HEK293 (cell line): ENCODE measurements around the gene TLE1.

Experiments used
- CTCF ChIA-PET: fragments of 350-600 bp; formaldehyde crosslinking; extraction: SDS; loops from one replicate; lab custom pipeline; 2021; ENCODE audit warnings: antibody characterized with exemption; lab: Yijun Ruan, JAX
- POLR2A ChIA-PET: fragments of 300-600 bp; formaldehyde crosslinking; extraction: SDS; loops from one replicate; lab custom pipeline; 2020; ENCODE audit warnings: antibody characterized with exemption, inconsistent platforms; lab: Yijun Ruan, JAX
- H3K27ac ChIP-seq: fragments of 200-500 bp; sonication (Bioruptor generic); 2 replicates; pipeline ENCODE4 v1.5.1; 2014; ENCODE audit warnings: low read depth, low read length, control low read depth, inconsistent platforms; ENCODE audit errors: extremely low read depth
- H3K36me3 ChIP-seq, 2 experiments: fragments of 200-500 bp in 1 of 2; sonication (Bioruptor generic) in 1 of 2; 1 replicate in 1 of 2; 2 replicates in 1 of 2; pipeline ENCODE4 v1.5.1; 2014 to 2017; ENCODE audit warnings: inconsistent platforms in 2 of 2, low read length in 2 of 2; ENCODE audit not compliant: control insufficient read depth in 2 of 2, insufficient read depth in 1 of 2
- H3K4me1 ChIP-seq: fragments of 200-500 bp; sonication (Bioruptor generic); 2 replicates; pipeline ENCODE4 v1.5.1; 2014; ENCODE audit warnings: mild to moderate bottlenecking, low read length, inconsistent platforms; ENCODE audit not compliant: control insufficient read depth, insufficient read depth
- H3K4me3 ChIP-seq: 2 replicates; pipeline ENCODE4 v1.5.1; 2011; ENCODE audit warnings: low read depth, mild to moderate bottlenecking, control low read depth, low read length, moderate library complexity
- H3K9me3 ChIP-seq: fragments of 200-500 bp; sonication (Bioruptor generic); 2 replicates; pipeline ENCODE4 v1.5.1; 2014; ENCODE audit warnings: low read depth, low read length, inconsistent platforms; ENCODE audit not compliant: control insufficient read depth, insufficient read depth
- FEZF1 ChIP-seq: fragments of 450-650 bp; formaldehyde crosslinking; IDR thresholded peaks from 2 replicates; pipeline ENCODE4 v1.5.1; 2016; ENCODE audit warnings: missing biosample characterization, missing genetic modification characterization
- OSR2 ChIP-seq: fragments of 450-650 bp; formaldehyde crosslinking; IDR thresholded peaks from 2 replicates; pipeline ENCODE4 v1.5.1; 2016; ENCODE audit warnings: missing biosample characterization, missing genetic modification characterization
- PRDM1 ChIP-seq: fragments of 450-650 bp; formaldehyde crosslinking; IDR thresholded peaks from 2 replicates; pipeline ENCODE4; 2016; ENCODE audit warnings: missing biosample characterization, missing genetic modification characterization
- ZNF132 ChIP-seq: fragments of 450-650 bp; formaldehyde crosslinking; IDR thresholded peaks from 2 replicates; pipeline ENCODE4 v1.5.1; 2017; ENCODE audit warnings: missing biosample characterization, missing genetic modification characterization, borderline replicate concordance
- ZNF211 ChIP-seq: fragments of 450-650 bp; formaldehyde crosslinking; IDR thresholded peaks from 2 replicates; pipeline ENCODE4 v1.5.1; 2016; ENCODE audit warnings: low read depth, missing biosample characterization, missing genetic modification characterization
- ZNF341 ChIP-seq: fragments of 450-650 bp; formaldehyde crosslinking; IDR thresholded peaks from 2 replicates; pipeline ENCODE4; 2016; ENCODE audit warnings: low read depth, missing biosample characterization, missing genetic modification characterization
- ZNF354C ChIP-seq: fragments of 450-650 bp; formaldehyde crosslinking; IDR thresholded peaks from 2 replicates; pipeline ENCODE4 v1.5.1; 2016; ENCODE audit warnings: missing biosample characterization, missing genetic modification characterization, low read depth, borderline replicate concordance
- ZNF768 ChIP-seq: fragments of 450-650 bp; formaldehyde crosslinking; IDR thresholded peaks from 2 replicates; pipeline ENCODE4 v1.5.1; 2018; ENCODE audit warnings: missing biosample characterization, mild to moderate bottlenecking, missing genetic modification characterization
- ZSCAN30 ChIP-seq: fragments of 450-650 bp; IDR thresholded peaks from 2 replicates; pipeline ENCODE4 v1.5.1; 2018; ENCODE audit warnings: missing biosample characterization, mild to moderate bottlenecking, missing genetic modification characterization, moderate library complexity
- TF ChIP-seq, protein P1 (sequence below): fragments of 450-650 bp; formaldehyde crosslinking; conservative IDR thresholded peaks from 2 replicates; pipeline ENCODE4 v1.5.1; 2016; ENCODE audit warnings: low read depth, missing biosample characterization, missing genetic modification characterization
- TF ChIP-seq, protein P2 (sequence below): fragments of 450-650 bp; formaldehyde crosslinking; IDR thresholded peaks from 2 replicates; pipeline ENCODE4 v1.5.1; 2016; ENCODE audit warnings: missing biosample characterization, missing genetic modification characterization, borderline replicate concordance
- TF ChIP-seq, protein P3 (sequence below): fragments of 450-650 bp; formaldehyde crosslinking; IDR thresholded peaks from 2 replicates; pipeline ENCODE4 v1.5.1; 2017; ENCODE audit warnings: missing biosample characterization, missing genetic modification characterization

The TLE1 gene

DNA sequence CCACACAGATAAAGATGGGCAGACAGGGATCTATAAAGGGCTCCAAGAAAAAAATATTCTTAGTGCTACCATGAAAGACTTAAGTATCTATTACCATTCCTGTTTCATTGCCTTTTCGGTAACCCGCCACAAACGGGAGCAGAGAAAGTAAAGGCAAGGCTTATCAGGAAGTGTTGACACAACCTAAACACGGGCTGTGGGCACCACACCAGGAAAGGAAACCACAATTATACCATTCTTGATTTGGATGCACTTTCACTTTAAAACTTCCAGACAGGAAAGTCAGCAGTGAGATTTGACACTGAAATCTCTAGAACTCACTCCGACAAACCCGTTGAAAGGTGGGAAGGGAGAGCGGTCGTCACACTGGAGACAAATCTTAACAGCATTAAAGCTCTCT lies 6.5 kb downstream of the TLE1 start:
- ChIA-PET CTCF (interaction anchor here (0.7 kb wide), 1 partner anchor 775 kb away, joined by 3 read pairs; no protein-coding TSS in a partner anchor), POLR2A (no interaction called here)
- TF ChIP-seq ZNF211 (tag by site-specific recombination): no peak
- TF ChIP-seq ZNF341 (tag by site-specific recombination): no peak
- no peak for TF ChIP-seq FEZF1 (tag by site-specific recombination)
- peak; percentile 81 for TF ChIP-seq PRDM1 (tag by site-specific recombination)
- TF ChIP-seq OSR2 (tag by site-specific recombination): peak; percentile 46; the same call in 1 of the 2 replicates
- no peak for TF ChIP-seq ZNF354C (tag by site-specific recombination)
- no peak overlapping the region for H3K27ac ChIP-seq
- H3K4me1 ChIP-seq: peaks cover 11% of the 10 kb centered on the region; the same call in 1 of the 2 replicates
- H3K9me3 ChIP-seq: no peaks in the 10 kb centered on the region
- peaks cover 21 to 66% of the 10 kb centered on the region in 2 experiments for H3K36me3 ChIP-seq
- H3K4me3 ChIP-seq: no peak overlapping the region

DNA sequence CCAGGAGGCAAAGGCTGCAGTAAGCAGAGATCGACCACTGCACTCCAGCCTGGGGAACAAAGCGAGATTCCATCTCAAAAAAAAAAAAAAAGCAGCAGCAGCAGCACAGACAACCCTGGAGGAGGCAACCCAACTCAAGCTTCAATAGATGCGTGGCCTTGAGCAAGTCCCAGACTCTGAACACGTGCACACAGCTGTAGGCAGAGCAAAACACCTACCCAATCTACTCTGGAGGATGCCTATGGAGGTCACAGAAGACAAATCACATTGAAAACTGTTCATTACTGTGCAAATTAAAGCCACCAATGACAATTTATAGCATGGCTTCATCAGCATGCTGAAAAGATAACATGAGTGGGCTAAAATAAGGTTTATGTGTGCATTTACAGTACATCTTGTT lies 7.2 kb downstream of the TLE1 start:
- CTCF ChIA-PET: interaction anchor here (0.6 kb wide), 1 partner anchor 689 kb away, joined by 3 read pairs; no protein-coding TSS in a partner anchor
- Histone ChIP-seq H3K36me3 (peaks cover 25 to 69% of the 10 kb centered on the region in 2 experiments), H3K4me1 (peaks cover 11% of the 10 kb centered on the region; the same call in 1 of the 2 replicates), H3K27ac (no peak overlapping the region), H3K9me3 (no peaks in the 10 kb centered on the region), H3K4me3 (no peak overlapping the region)
- TF ChIP-seq ZSCAN30 (tag by site-specific recombination) (no peak), ZNF132 (tag by site-specific recombination) (no peak), ZNF768 (tag by site-specific recombination) (no peak)
- TF ChIP-seq, protein P1, sequence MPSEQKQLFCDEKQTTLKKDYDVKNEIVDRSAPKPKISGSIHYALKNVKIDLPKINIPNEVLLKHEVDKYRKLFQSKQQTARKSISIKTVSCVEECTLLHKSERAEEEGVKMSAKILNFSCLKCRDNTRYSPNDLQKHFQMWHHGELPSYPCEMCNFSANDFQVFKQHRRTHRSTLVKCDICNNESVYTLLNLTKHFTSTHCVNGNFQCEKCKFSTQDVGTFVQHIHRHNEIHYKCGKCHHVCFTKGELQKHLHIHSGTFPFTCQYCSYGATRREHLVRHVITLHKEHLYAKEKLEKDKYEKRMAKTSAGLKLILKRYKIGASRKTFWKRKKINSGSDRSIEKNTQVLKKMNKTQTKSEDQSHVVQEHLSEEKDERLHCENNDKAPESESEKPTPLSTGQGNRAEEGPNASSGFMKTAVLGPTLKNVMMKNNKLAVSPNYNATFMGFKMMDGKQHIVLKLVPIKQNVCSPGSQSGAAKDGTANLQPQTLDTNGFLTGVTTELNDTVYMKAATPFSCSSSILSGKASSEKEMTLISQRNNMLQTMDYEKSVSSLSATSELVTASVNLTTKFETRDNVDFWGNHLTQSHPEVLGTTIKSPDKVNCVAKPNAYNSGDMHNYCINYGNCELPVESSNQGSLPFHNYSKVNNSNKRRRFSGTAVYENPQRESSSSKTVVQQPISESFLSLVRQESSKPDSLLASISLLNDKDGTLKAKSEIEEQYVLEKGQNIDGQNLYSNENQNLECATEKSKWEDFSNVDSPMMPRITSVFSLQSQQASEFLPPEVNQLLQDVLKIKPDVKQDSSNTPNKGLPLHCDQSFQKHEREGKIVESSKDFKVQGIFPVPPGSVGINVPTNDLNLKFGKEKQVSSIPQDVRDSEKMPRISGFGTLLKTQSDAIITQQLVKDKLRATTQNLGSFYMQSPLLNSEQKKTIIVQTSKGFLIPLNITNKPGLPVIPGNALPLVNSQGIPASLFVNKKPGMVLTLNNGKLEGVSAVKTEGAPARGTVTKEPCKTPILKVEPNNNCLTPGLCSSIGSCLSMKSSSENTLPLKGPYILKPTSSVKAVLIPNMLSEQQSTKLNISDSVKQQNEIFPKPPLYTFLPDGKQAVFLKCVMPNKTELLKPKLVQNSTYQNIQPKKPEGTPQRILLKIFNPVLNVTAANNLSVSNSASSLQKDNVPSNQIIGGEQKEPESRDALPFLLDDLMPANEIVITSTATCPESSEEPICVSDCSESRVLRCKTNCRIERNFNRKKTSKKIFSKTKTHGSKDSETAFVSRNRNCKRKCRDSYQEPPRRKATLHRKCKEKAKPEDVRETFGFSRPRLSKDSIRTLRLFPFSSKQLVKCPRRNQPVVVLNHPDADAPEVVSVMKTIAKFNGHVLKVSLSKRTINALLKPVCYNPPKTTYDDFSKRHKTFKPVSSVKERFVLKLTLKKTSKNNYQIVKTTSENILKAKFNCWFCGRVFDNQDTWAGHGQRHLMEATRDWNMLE (tag by site-specific recombination): no peak
- TF ChIP-seq, protein P2, sequence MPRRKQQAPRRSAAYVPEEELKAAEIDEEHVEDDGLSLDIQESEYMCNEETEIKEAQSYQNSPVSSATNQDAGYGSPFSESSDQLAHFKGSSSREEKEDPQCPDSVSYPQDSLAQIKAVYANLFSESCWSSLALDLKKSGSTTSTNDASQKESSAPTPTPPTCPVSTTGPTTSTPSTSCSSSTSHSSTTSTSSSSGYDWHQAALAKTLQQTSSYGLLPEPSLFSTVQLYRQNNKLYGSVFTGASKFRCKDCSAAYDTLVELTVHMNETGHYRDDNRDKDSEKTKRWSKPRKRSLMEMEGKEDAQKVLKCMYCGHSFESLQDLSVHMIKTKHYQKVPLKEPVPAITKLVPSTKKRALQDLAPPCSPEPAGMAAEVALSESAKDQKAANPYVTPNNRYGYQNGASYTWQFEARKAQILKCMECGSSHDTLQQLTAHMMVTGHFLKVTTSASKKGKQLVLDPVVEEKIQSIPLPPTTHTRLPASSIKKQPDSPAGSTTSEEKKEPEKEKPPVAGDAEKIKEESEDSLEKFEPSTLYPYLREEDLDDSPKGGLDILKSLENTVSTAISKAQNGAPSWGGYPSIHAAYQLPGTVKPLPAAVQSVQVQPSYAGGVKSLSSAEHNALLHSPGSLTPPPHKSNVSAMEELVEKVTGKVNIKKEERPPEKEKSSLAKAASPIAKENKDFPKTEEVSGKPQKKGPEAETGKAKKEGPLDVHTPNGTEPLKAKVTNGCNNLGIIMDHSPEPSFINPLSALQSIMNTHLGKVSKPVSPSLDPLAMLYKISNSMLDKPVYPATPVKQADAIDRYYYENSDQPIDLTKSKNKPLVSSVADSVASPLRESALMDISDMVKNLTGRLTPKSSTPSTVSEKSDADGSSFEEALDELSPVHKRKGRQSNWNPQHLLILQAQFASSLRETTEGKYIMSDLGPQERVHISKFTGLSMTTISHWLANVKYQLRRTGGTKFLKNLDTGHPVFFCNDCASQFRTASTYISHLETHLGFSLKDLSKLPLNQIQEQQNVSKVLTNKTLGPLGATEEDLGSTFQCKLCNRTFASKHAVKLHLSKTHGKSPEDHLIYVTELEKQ: no peak
- POLR2A ChIA-PET: no interaction called here

DNA sequence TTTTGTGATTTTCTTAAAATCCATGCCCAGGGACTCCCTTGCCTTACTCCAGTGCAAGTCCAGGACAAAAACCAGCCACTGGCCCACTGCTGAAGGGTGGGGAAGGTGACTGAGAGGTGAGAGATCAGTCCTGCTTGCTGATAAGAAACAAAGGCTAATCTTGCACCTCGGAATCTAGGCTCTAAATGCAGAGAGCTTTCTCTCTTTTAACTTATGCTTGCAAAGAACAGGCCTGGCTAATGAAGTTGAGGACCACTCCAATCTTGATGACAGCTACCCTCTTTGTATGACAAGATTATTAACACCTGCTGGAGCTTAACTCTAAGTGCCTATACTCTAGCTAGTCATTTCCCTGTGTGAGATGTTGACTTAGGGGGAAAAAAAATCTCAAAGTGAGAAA lies 8.8 kb downstream of the TLE1 start:
- no peak overlapping the region for H3K4me3 ChIP-seq
- ChIA-PET CTCF (no interaction called here), POLR2A (no interaction called here)
- peaks cover 29 to 78% of the 10 kb centered on the region in 2 experiments for H3K36me3 ChIP-seq
- no peaks in the 10 kb centered on the region for H3K9me3 ChIP-seq
- TF ChIP-seq, protein P3, sequence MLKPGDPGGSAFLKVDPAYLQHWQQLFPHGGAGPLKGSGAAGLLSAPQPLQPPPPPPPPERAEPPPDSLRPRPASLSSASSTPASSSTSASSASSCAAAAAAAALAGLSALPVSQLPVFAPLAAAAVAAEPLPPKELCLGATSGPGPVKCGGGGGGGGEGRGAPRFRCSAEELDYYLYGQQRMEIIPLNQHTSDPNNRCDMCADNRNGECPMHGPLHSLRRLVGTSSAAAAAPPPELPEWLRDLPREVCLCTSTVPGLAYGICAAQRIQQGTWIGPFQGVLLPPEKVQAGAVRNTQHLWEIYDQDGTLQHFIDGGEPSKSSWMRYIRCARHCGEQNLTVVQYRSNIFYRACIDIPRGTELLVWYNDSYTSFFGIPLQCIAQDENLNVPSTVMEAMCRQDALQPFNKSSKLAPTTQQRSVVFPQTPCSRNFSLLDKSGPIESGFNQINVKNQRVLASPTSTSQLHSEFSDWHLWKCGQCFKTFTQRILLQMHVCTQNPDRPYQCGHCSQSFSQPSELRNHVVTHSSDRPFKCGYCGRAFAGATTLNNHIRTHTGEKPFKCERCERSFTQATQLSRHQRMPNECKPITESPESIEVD (tag by site-specific recombination): peak; percentile 67
- no peak for TF ChIP-seq PRDM1 (tag by site-specific recombination)
- no peak overlapping the region for H3K27ac ChIP-seq
- peaks cover 9% of the 10 kb centered on the region; the same call in 1 of the 2 replicates for H3K4me1 ChIP-seq
